ENCODE data around the gene PLA2G4E. TPM values are rescaled to one million over a fixed set of nuclear protein-coding genes. Genes with fewer than 3 reads are reported as not detected.

Gene PLA2G4E
- total RNA-seq, 5 donors from 2014 or later (not counting 1 experiment from before 2014, with no cell fraction given), result not detected

- Mint-ChIP-seq H3K4me3 (no peak overlapping the region), H3K27ac (peak overlapping the region in 1 of 2 donors; percentile 6), H3K9me3 (no peaks in the 10 kb centered on the region), H3K36me3 (peaks cover 28% of the 10 kb centered on the region), H3K27me3 (no peaks in the 10 kb centered on the region), H3K4me1 (peaks cover 0 to 3% (median under 1%) of the 10 kb centered on the region in 3 donors)
- DNase-seq, result no peak
- H3K9me3 ChIP-seq, result no peaks in the 10 kb centered on the region
- POLR2A ChIA-PET, result no interaction called here
- CTCF ChIA-PET, result no interaction called here
- WGBS (ENCODE audit: insufficient coverage), result 100% methylated on average over 1 of the region's 2 CpGs
- H3K27ac ChIP-seq (ENCODE audit: low read length), result no peak overlapping the region
- no peak overlapping the region for H3K4me3 ChIP-seq (ENCODE audit: control insufficient read depth in 1 of 2, extremely low read depth in 1 of 2, low read length in 1 of 2)
- H3K4me1 ChIP-seq (ENCODE audit: control insufficient read depth in 1 of 2, extremely low read depth in 1 of 2, insufficient read depth in 2 of 2, low read length in 2 of 2), result no peaks in the 10 kb centered on the region
- H3K36me3 ChIP-seq (ENCODE audit: control insufficient read depth in 2 of 2, extremely low read depth in 1 of 2, insufficient read depth in 1 of 2, low read length in 1 of 2), result peaks cover 2 to 32% of the 10 kb centered on the region in 2 donors
- no peaks in the 10 kb centered on the region for H3K27me3 ChIP-seq (replicated peaks in 1 of 2; ENCODE audit: control insufficient read depth in 2 of 2, extremely low read depth in 1 of 2, insufficient read depth in 2 of 2, low read length in 1 of 2)
- ATAC-seq (replicated peaks in 1 of 4), result no peak
Observed at GRCh38 chr15:41951571-41951970, 69.3 kb downstream of the PLA2G4E start.

DNA sequence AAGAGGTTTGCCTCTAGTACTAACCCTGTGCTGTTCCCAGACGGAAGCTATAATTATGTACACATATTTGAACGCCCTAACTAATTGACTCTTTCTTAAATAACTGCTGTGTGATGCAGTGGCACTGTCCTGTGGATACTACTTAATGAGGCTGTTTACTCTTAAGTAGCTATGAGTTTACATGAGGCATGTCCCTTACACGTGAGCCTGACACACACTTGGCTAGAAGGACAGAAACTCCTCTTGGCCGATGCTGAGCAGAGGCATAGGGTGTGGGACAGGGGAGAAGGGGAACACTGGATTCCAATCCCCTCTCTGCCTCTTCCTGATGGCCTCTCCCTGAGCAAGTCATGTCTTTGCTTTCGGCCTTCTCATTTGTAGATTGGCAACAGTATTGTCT is 70.4 kb downstream of the PLA2G4E start:
- Mint-ChIP-seq H3K27me3 (no peaks in the 10 kb centered on the region), H3K4me1 (peaks cover 0 to 3% (median 0%) of the 10 kb centered on the region in 3 donors), H3K4me3 (no peak overlapping the region), H3K27ac (no peak overlapping the region), H3K9me3 (no peaks in the 10 kb centered on the region), H3K36me3 (peaks cover 28% of the 10 kb centered on the region)
- no CpG with 5 or more reads among the region's 5 CpGs for WGBS (ENCODE audit: insufficient coverage)
- H3K27me3 ChIP-seq (replicated peaks in 1 of 2; ENCODE audit: control insufficient read depth in 2 of 2, extremely low read depth in 1 of 2, insufficient read depth in 2 of 2, low read length in 1 of 2), result no peaks in the 10 kb centered on the region
- no peak for DNase-seq
- no peak for ATAC-seq (replicated peaks in 1 of 4)
- CTCF ChIA-PET, result no interaction called here
- H3K27ac ChIP-seq (ENCODE audit: low read length), result no peak overlapping the region
- no peak overlapping the region for H3K4me3 ChIP-seq (ENCODE audit: control insufficient read depth in 1 of 2, extremely low read depth in 1 of 2, low read length in 1 of 2)
- peaks cover 2 to 29% of the 10 kb centered on the region in 2 donors for H3K36me3 ChIP-seq (ENCODE audit: control insufficient read depth in 2 of 2, extremely low read depth in 1 of 2, insufficient read depth in 1 of 2, low read length in 1 of 2)
- POLR2A ChIA-PET, result interaction anchor here in 1 of 2 donors (1.0 kb wide), 1 partner anchor 11 kb away, joined by 3 read pairs; no protein-coding TSS in a partner anchor
- H3K4me1 ChIP-seq (ENCODE audit: control insufficient read depth in 1 of 2, extremely low read depth in 1 of 2, insufficient read depth in 2 of 2, low read length in 2 of 2), result no peaks in the 10 kb centered on the region
- no peaks in the 10 kb centered on the region for H3K9me3 ChIP-seq

DNA sequence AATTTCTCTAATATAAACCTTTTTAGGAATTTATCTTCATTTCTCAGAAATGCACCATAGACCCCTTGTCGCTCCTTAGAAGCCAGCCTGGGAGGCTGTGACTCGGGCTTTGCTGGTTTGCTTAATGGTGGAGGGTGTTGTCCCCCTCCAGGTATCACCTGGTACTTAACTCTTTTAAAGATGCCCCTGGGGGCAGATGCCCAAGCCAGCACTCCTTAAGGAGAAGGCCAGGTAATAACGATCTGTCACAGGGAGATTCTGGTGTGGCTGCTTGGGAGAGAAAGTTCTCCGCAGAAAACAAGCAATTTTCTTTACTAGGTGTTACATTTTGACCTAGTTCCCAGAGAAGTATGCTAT is 70.7 kb downstream of the PLA2G4E start:
- Mint-ChIP-seq H3K27me3 (no peaks in the 10 kb centered on the region), H3K4me1 (peaks cover 0 to 3% (median 0%) of the 10 kb centered on the region in 3 donors), H3K4me3 (no peak overlapping the region), H3K36me3 (peaks cover 31% of the 10 kb centered on the region), H3K9me3 (no peaks in the 10 kb centered on the region), H3K27ac (no peak overlapping the region)
- ChIA-PET POLR2A (interaction anchor here in 1 of 2 donors (1.0 kb wide), 1 partner anchor 12 kb away, joined by 3 read pairs; no protein-coding TSS in a partner anchor), CTCF (no interaction called here)
- H3K4me3 ChIP-seq (ENCODE audit: control insufficient read depth in 1 of 2, extremely low read depth in 1 of 2, low read length in 1 of 2), result no peak overlapping the region
- no peak for ATAC-seq (replicated peaks in 1 of 4)
- H3K36me3 ChIP-seq (ENCODE audit: control insufficient read depth in 2 of 2, extremely low read depth in 1 of 2, insufficient read depth in 1 of 2, low read length in 1 of 2), result peaks cover 2 to 29% of the 10 kb centered on the region in 2 donors
- H3K27me3 ChIP-seq (replicated peaks in 1 of 2; ENCODE audit: control insufficient read depth in 2 of 2, extremely low read depth in 1 of 2, insufficient read depth in 2 of 2, low read length in 1 of 2), result no peaks in the 10 kb centered on the region
- DNase-seq, result no peak
- H3K4me1 ChIP-seq (ENCODE audit: control insufficient read depth in 1 of 2, extremely low read depth in 1 of 2, insufficient read depth in 2 of 2, low read length in 2 of 2), result no peaks in the 10 kb centered on the region
- H3K27ac ChIP-seq (ENCODE audit: low read length), result no peak overlapping the region
- no peaks in the 10 kb centered on the region for H3K9me3 ChIP-seq
- no CpG with 5 or more reads among the region's 4 CpGs for WGBS (ENCODE audit: insufficient coverage)

DNA sequence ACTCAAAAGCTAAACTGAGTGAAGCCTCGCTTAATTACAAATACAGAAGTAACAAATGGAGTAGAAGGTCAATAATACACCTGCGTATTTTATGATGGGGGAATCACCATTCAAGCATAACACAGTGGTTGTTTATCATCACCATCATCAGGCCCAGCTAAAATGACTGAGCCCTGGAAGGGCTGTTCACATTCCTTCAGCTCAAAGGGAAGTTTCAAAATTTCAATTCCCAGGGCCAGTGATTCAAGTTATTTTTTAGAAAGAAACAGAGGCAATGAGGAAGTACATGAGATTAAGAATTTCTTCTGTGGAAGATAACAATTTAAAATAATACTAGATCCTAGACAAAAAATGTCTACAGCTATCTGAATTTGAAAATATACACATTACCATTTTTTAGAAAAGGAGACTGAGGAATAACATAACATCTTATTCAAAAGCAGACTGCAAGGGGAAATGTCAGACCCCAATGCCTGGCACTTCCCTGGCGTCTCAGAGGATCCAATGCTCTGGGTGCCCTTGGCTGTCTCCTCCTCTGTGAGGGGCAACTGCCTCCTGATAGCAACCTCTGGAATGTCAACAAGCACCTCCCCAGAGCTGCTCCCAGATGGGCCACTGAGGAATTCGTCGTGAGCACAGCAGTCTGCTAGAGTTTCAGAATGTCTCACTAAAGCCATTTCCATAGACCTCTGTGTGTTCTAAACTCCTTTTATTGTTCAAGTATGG is 71.3 kb downstream of the PLA2G4E start:
- no peak overlapping the region for H3K4me3 ChIP-seq (ENCODE audit: control insufficient read depth in 1 of 2, extremely low read depth in 1 of 2, low read length in 1 of 2)
- DNase-seq (no peak), ATAC-seq (replicated peaks in 1 of 4) (no peak)
- ChIA-PET POLR2A (interaction anchor here (0.7 to 1.0 kb wide), 2 partner anchors 12 to 106 kb away, joined by 3 read pairs; no protein-coding TSS in a partner anchor), CTCF (no interaction called here)
- Mint-ChIP-seq H3K4me3 (no peak overlapping the region), H3K9me3 (no peaks in the 10 kb centered on the region), H3K4me1 (peaks cover 0 to 3% (median 0%) of the 10 kb centered on the region in 3 donors), H3K27ac (no peak overlapping the region), H3K27me3 (no peaks in the 10 kb centered on the region), H3K36me3 (peaks cover 32% of the 10 kb centered on the region)
- H3K4me1 ChIP-seq (ENCODE audit: control insufficient read depth in 1 of 2, extremely low read depth in 1 of 2, insufficient read depth in 2 of 2, low read length in 2 of 2), result no peaks in the 10 kb centered on the region
- H3K36me3 ChIP-seq (ENCODE audit: control insufficient read depth in 2 of 2, extremely low read depth in 1 of 2, insufficient read depth in 1 of 2, low read length in 1 of 2), result peaks cover 2 to 29% of the 10 kb centered on the region in 2 donors
- no peaks in the 10 kb centered on the region for H3K27me3 ChIP-seq (replicated peaks in 1 of 2; ENCODE audit: control insufficient read depth in 2 of 2, extremely low read depth in 1 of 2, insufficient read depth in 2 of 2, low read length in 1 of 2)
- H3K27ac ChIP-seq (ENCODE audit: low read length), result no peak overlapping the region
- H3K9me3 ChIP-seq, result no peaks in the 10 kb centered on the region
- 100% methylated on average over 1 of the region's 5 CpGs for WGBS (ENCODE audit: insufficient coverage)

DNA sequence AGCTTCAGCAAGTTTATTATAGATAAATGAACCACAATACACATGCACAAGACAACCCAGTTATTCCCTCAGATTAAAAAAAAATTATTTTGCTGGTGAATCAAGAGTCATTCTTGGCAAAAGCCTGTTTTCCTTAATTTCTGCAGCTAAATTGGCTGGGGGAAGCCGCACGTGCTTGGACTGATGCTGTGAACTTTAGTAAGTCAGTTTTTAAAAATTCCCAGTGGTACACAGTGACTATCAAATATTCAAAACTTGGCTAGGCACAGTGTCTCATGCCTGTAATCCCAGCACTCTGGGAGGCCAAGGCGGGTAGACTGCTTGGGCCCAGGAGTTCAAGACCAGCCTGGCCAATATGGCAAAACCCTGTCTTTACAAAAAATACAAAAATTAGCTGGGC is 72.4 kb downstream of the PLA2G4E start:
- H3K27ac ChIP-seq (ENCODE audit: low read length), result no peak overlapping the region
- ChIA-PET POLR2A (no interaction called here), CTCF (no interaction called here)
- no peaks in the 10 kb centered on the region for H3K27me3 ChIP-seq (replicated peaks in 1 of 2; ENCODE audit: control insufficient read depth in 2 of 2, extremely low read depth in 1 of 2, insufficient read depth in 2 of 2, low read length in 1 of 2)
- ATAC-seq (replicated peaks in 1 of 4), result no peak
- peaks cover 2 to 26% of the 10 kb centered on the region in 2 donors for H3K36me3 ChIP-seq (ENCODE audit: control insufficient read depth in 2 of 2, extremely low read depth in 1 of 2, insufficient read depth in 1 of 2, low read length in 1 of 2)
- Mint-ChIP-seq H3K27me3 (no peaks in the 10 kb centered on the region), H3K4me1 (peaks cover 0 to 3% (median 0%) of the 10 kb centered on the region in 3 donors), H3K4me3 (no peak overlapping the region), H3K27ac (peak overlapping the region in 1 of 2 donors; percentile 52), H3K9me3 (no peaks in the 10 kb centered on the region), H3K36me3 (peaks cover 30% of the 10 kb centered on the region)
- DNase-seq, result no peak
- no CpG with 5 or more reads among the region's 3 CpGs for WGBS (ENCODE audit: insufficient coverage)
- no peaks in the 10 kb centered on the region for H3K4me1 ChIP-seq (ENCODE audit: control insufficient read depth in 1 of 2, extremely low read depth in 1 of 2, insufficient read depth in 2 of 2, low read length in 2 of 2)
- H3K9me3 ChIP-seq, result no peaks in the 10 kb centered on the region
- no peak overlapping the region for H3K4me3 ChIP-seq (ENCODE audit: control insufficient read depth in 1 of 2, extremely low read depth in 1 of 2, low read length in 1 of 2)

- DNase-seq (no peak), ATAC-seq (replicated peaks in 1 of 4) (no peak)
- Histone ChIP-seq H3K4me1 (ENCODE audit: control insufficient read depth in 1 of 2, extremely low read depth in 1 of 2, insufficient read depth in 2 of 2, low read length in 2 of 2) (no peaks in the 10 kb centered on the region), H3K27me3 (replicated peaks in 1 of 2; ENCODE audit: control insufficient read depth in 2 of 2, extremely low read depth in 1 of 2, insufficient read depth in 2 of 2, low read length in 1 of 2) (no peaks in the 10 kb centered on the region), H3K36me3 (ENCODE audit: control insufficient read depth in 2 of 2, extremely low read depth in 1 of 2, insufficient read depth in 1 of 2, low read length in 1 of 2) (peaks cover 7 to 19% of the 10 kb centered on the region in 2 donors), H3K4me3 (ENCODE audit: control insufficient read depth in 1 of 2, extremely low read depth in 1 of 2, low read length in 1 of 2) (no peak overlapping the region), H3K27ac (ENCODE audit: low read length) (no peak overlapping the region), H3K9me3 (no peaks in the 10 kb centered on the region)
- H3K4me1 Mint-ChIP-seq, result peaks cover 0 to 7% (median 5%) of the 10 kb centered on the region in 3 donors
- CTCF ChIA-PET, result no interaction called here
- peaks cover 31% of the 10 kb centered on the region for H3K36me3 Mint-ChIP-seq
- H3K9me3 Mint-ChIP-seq, result no peaks in the 10 kb centered on the region
- POLR2A ChIA-PET, result no interaction called here
- no CpG with 5 or more reads among the region's 2 CpGs for WGBS (ENCODE audit: insufficient coverage)
- H3K27ac Mint-ChIP-seq, result no peak overlapping the region
- no peak overlapping the region for H3K4me3 Mint-ChIP-seq
- no peaks in the 10 kb centered on the region for H3K27me3 Mint-ChIP-seq
Observed at GRCh38 chr15:41946970-41947369, 73.9 kb downstream of the PLA2G4E start.
